OCI-LY3 (cell line): ENCODE data around the gene CTDSPL.

ENCODE experiments used
- CTCF ChIP-seq: fragments of 200-600, 300-600 bp; sonication (generic); IDR thresholded peaks from 2 replicates; pipeline ENCODE4 v1.5.1; 2014; ENCODE audit warnings: antibody characterized with exemption, low read length, low read depth
- EZH2phosphoT487 ChIP-seq: fragments of 200-600 bp; shearing (Covaris generic); IDR thresholded peaks from 2 replicates; pipeline ENCODE4 v1.6.1; 2018; ENCODE audit warnings: antibody characterized with exemption, mixed run types, low read depth

DNA sequence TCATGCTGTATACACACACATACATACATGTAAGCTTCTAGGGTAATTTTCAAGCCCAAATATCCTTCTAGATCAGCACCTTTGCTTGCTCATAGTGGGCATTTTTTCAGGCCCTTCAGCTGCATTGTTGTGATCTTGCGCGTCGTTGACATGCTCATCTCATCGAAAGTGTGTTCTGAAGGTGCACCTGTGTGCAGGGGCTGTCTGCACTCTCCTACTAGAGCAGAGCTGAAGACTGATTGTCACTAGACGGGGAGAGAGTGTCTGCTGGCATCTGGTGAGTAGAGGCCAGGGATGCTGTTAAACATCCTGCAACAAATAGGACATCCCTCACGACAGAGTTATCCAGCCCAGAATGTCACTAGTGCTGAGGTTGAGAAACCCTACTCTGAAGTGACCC, 93.2 kb downstream of the CTDSPL start:
- no peak for TF ChIP-seq EZH2phosphoT487
- no peak for TF ChIP-seq CTCF
